H54 (cell line): ENCODE results near the gene SNAI3.
"Not testable (repeated sequence)": the region's sequence is repeated elsewhere in the genome, so short reads cannot be mapped to it uniquely, and the experiment has no call there.

Experiments
- DNase-seq: peaks from one replicate; pipeline ENCODE4 v3.0.0; 2011; ENCODE audit warnings: low spot score, mixed read lengths; ENCODE audit not compliant: insufficient read length
- FAIRE-seq: peaks from 3 replicates; lab custom pipeline; 2011; peaks lifted over from hg19 to GRCh38; lab: Jason Lieb, UNC
- POLR2A ChIP-seq: IDR thresholded peaks from 2 replicates; pipeline ENCODE4 v1.6.1; 2011; ENCODE audit warnings: low read depth, mild to moderate bottlenecking, low read length

SNAI3 gene

GRCh38 chr16:88684569-88685155 lies 1.6 kb downstream of the SNAI3 start:
- DNase-seq = no peak
- TF ChIP-seq POLR2A = no peak
- FAIRE-seq = no peak

- DNase-seq (no peak), FAIRE-seq (no peak)
- TF ChIP-seq POLR2A = no peak
These were observed 4.4 kb downstream of the SNAI3 start for GRCh38 chr16:88681709-88682451.

GRCh38 chr16:88681084-88681680 lies 5.1 kb downstream of the SNAI3 start:
- TF ChIP-seq POLR2A = no peak
- DNase-seq (no peak), FAIRE-seq (no peak)

- DNase-seq = no peak
- TF ChIP-seq POLR2A = no peak
- FAIRE-seq = no peak
These were observed 5.7 kb downstream of the SNAI3 start for GRCh38 chr16:88680554-88681083.

- FAIRE-seq (no peak), DNase-seq (no peak)
- no peak for TF ChIP-seq POLR2A
These were observed 7.9 kb downstream of the SNAI3 start for GRCh38 chr16:88678224-88678979.

GRCh38 chr16:88677721-88678120 lies 8.6 kb downstream of the SNAI3 start:
- FAIRE-seq (no peak), DNase-seq (no peak)
- TF ChIP-seq POLR2A = no peak

- TF ChIP-seq POLR2A = no peak
- DNase-seq (no peak), FAIRE-seq (no peak)
These were observed 9.6 kb downstream of the SNAI3 start for GRCh38 chr16:88676502-88677242.

- TF ChIP-seq POLR2A = no peak
- DNase-seq (no peak), FAIRE-seq (no peak)
These were observed 12.5 kb downstream of the SNAI3 start for GRCh38 chr16:88673716-88674379.

GRCh38 chr16:88672776-88673175 lies 13.5 kb downstream of the SNAI3 start:
- DNase-seq (no peak), FAIRE-seq (no peak)
- TF ChIP-seq POLR2A = no peak

- no peak for TF ChIP-seq POLR2A
- DNase-seq = no peak
These were observed 14.5 kb downstream of the SNAI3 start for GRCh38 chr16:88671806-88672205.

GRCh38 chr16:88669980-88670379 lies 16.3 kb downstream of the SNAI3 start:
- FAIRE-seq (no peak), DNase-seq (no peak)
- no peak for TF ChIP-seq POLR2A

More at GRCh38 chr16:88671806-88672205, 14.5 kb downstream of the SNAI3 start:
- FAIRE-seq = no peak

GRCh38 chr16:88669493-88669892 lies 16.8 kb downstream of the SNAI3 start:
- DNase-seq, FAIRE-seq: not testable (repeated sequence)

- DNase-seq (no peak), FAIRE-seq (no peak)
- no peak for TF ChIP-seq POLR2A
These were observed 18.8 kb downstream of the SNAI3 start for GRCh38 chr16:88667461-88667860.
